Neuron (in vitro differentiated cells): Measurements from ENCODE around the gene TPSD1.
"Not testable (repeated sequence)": the region's sequence is repeated elsewhere in the genome, so short reads cannot be mapped to it uniquely, and the experiment has no call there.

ENCODE experiments used
- H2AFZ ChIP-seq: one replicate; pipeline ENCODE4 v1.6.1; 2013; ENCODE audit warnings: low read depth, mild to moderate bottlenecking, inconsistent platforms, low read length, moderate library complexity
- H3K27me3 ChIP-seq: one replicate; pipeline ENCODE4 v1.6.1; 2013; ENCODE audit warnings: low read length; ENCODE audit not compliant: insufficient read depth
- H3K36me3 ChIP-seq: one replicate; pipeline ENCODE4 v1.6.1; 2013; ENCODE audit warnings: low read length; ENCODE audit not compliant: insufficient read depth
- H3K4me1 ChIP-seq: one replicate; pipeline ENCODE4 v1.6.1; 2013; ENCODE audit warnings: low read length; ENCODE audit not compliant: insufficient read depth
- H3K4me3 ChIP-seq: 2 replicates; pipeline ENCODE4 v1.5.1; 2013; ENCODE audit warnings: mild to moderate bottlenecking, low read length, moderate library complexity
- H3K9me3 ChIP-seq: one replicate; pipeline ENCODE4 v1.6.1; 2013; ENCODE audit warnings: low read length

TPSD1 gene

DNA sequence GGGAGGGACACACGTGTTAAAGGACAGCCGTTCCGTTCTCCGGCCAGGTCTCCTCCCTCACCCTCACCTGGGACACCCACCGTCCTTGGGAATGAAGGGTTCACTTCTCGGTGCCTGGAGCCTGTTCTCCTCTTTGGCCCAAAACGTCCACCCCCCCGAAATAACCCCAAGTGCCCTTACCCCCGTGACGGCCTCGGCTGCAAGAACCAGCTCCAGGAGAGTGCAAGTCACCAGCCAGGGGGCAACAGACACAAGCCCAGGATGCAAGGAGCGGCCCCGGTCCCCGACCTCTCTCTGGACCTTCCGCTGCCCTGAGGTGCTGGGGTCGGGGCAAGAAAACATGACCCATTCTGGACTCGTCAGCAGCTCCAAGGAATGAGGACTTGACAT is 33.6 kb downstream of the TPSD1 start:
- Histone ChIP-seq H3K4me1 (peaks cover 13% of the 10 kb centered on the region), H3K27me3 (peaks cover 58% of the 10 kb centered on the region), H2AFZ (no peak overlapping the region), H3K9me3 (peaks cover 2% of the 10 kb centered on the region), H3K36me3 (no peaks in the 10 kb centered on the region), H3K4me3 (no peak overlapping the region)

GRCh38 chr16:1290063-1290501 is 34.2 kb downstream of the TPSD1 start:
- Histone ChIP-seq H3K27me3 (peaks cover 58% of the 10 kb centered on the region), H3K9me3 (peaks cover 2% of the 10 kb centered on the region), H3K4me1 (peaks cover 13% of the 10 kb centered on the region), H3K4me3 (no peak overlapping the region), H2AFZ (no peak overlapping the region), H3K36me3 (no peaks in the 10 kb centered on the region)

DNA sequence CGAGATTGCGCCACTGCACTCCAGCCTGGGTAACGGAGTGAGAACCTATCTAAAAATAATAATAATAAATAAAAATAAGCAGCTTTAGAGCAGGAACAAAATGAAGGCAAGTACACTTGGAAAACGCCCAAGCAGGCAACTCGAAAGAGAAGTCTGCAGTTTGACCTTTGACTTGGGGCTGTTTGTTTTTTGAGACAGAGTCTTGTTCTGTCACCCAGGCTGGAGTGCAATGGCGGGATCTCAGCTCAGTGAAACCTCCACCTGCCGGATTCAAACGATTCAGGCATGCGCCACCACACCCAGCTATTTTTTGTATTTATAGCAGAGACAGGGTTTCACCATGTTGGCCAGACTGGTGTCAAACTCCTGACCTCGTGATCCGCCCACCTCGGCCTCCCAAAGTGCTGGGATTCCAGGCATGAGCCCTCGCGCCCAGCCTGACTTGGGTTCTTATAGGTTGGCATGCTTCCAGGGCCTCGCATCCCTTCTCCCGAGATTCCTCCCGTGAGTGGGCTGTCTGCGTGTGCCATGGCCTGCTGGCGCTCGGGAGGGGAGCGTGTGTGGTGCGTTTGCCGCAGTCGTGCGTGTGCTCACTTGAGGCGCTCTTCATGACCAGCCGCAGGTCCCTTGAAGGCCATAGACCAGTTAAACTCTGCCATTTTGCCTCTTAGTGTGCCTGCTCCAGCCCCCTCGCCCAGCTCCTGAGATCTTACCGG is 35.1 kb downstream of the TPSD1 start:
- H3K27me3 ChIP-seq = peaks cover 49% of the 10 kb centered on the region

DNA sequence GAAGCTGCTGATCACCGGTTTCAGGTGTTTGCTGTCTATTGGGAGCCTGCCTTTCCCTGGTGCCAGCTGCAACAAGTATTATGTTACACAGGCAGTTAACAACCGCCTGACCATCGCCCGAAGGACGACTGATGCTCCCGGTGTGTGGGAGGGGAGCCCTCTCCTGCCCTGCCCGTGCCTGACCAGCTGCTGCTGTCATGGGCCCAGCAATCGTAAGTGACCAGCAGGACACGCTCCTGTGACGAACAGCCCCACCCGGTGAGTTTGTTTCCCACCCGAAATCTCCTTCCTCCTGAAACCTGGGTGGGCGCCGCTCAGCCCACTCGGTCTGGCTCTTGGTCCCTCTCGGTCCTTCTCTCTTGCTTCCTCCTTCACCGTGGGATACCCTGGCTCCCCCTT is 35.7 kb downstream of the TPSD1 start:
- no peak overlapping the region for H2AFZ ChIP-seq

More for the DNA sequence above, 35.1 kb downstream of the TPSD1 start:
- peaks cover 13% of the 10 kb centered on the region for H3K4me1 ChIP-seq
- H3K9me3 ChIP-seq = peaks cover 2% of the 10 kb centered on the region
- no peaks in the 10 kb centered on the region for H3K36me3 ChIP-seq
- H3K4me3 ChIP-seq = no peak overlapping the region
- no peak overlapping the region for H2AFZ ChIP-seq

GRCh38 chr16:1292208-1292607 is 36.3 kb downstream of the TPSD1 start:
- H3K9me3 ChIP-seq, H3K36me3 ChIP-seq, H2AFZ ChIP-seq, H3K4me3 ChIP-seq: not testable (repeated sequence)
- Histone ChIP-seq H3K4me1 (peaks cover 13% of the 10 kb centered on the region), H3K27me3 (peaks cover 44% of the 10 kb centered on the region)

More for the DNA sequence above, 35.7 kb downstream of the TPSD1 start:
- Histone ChIP-seq H3K27me3 (peaks cover 43% of the 10 kb centered on the region), H3K36me3 (no peaks in the 10 kb centered on the region), H3K4me1 (peaks cover 13% of the 10 kb centered on the region), H3K4me3 (no peak overlapping the region), H3K9me3 (peaks cover 2% of the 10 kb centered on the region)

GRCh38 chr16:1292808-1293207 is 36.9 kb downstream of the TPSD1 start:
- Histone ChIP-seq H3K27me3 (peaks cover 38% of the 10 kb centered on the region), H3K4me1 (peaks cover 13% of the 10 kb centered on the region)
- not testable (repeated sequence) for H3K36me3 ChIP-seq, H2AFZ ChIP-seq, H3K4me3 ChIP-seq, H3K9me3 ChIP-seq

DNA sequence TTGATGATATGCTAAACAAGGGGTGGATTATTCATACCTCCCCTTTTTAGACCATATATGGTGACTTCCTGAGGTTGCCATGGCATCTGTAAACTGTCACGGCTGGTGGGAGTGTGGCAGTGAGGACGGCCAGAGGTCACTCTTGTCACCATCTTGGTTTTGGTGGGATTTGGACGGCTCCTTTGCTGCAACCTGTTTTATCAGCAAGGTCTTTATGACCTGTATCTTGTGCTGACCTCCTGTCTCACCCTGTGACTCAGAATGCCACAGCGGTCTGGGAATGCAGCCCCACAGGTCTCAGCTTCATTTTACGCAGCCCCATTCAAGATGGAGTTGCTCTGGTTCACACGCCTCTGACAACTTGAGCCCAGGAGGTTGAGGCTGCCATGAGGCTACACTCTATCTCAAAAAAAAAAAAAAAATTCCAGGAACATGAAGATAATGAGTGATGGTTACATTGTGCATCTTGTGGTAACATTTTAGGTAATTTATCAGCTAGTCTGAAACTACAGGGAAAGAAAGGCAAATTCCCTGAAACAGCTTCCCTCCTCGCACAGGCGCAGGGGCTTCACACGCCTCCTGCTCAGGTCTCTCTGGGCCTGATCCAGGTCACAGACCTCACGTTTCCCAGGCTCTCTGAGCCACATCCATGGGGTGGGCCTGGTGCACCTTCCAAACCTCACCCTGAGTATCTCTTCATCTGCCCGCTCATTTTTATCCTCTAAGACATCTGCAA is 38.2 kb downstream of the TPSD1 start:
- Histone ChIP-seq H3K36me3 (no peaks in the 10 kb centered on the region), H3K4me1 (peaks cover 13% of the 10 kb centered on the region), H2AFZ (no peak overlapping the region), H3K27me3 (peaks cover 27% of the 10 kb centered on the region), H3K9me3 (no peaks in the 10 kb centered on the region), H3K4me3 (no peak overlapping the region)

GRCh38 chr16:1295465-1295864 is 39.6 kb downstream of the TPSD1 start:
- no peak overlapping the region for H3K4me3 ChIP-seq
- H3K9me3 ChIP-seq = no peaks in the 10 kb centered on the region
- peaks cover 17% of the 10 kb centered on the region for H3K27me3 ChIP-seq
- no peaks in the 10 kb centered on the region for H3K36me3 ChIP-seq
- H2AFZ ChIP-seq = no peak overlapping the region
- H3K4me1 ChIP-seq = peaks cover 3% of the 10 kb centered on the region

DNA sequence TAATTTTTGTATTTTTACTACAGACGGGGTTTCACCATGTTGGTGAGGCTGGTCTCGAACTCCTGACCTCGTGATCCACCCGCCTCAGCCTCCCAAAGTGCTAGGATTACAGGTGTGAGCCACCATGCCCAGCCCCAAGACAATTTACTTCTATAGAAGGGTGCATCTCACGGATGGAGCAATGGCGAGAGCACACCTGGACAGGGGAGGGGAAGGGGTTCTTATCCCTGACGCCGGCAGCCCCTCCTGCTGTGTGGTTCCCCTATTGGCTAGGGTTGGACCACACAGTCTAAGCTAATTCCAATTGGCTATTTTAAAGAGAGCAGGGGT is 40.8 kb downstream of the TPSD1 start:
- H3K9me3 ChIP-seq, H3K4me1 ChIP-seq, H3K36me3 ChIP-seq, H2AFZ ChIP-seq, H3K4me3 ChIP-seq: not testable (repeated sequence)
- peaks cover 17% of the 10 kb centered on the region for H3K27me3 ChIP-seq

GRCh38 chr16:1297018-1297696 is 41.3 kb downstream of the TPSD1 start:
- H3K27me3 ChIP-seq = peaks cover 16% of the 10 kb centered on the region
- H3K36me3 ChIP-seq = no peaks in the 10 kb centered on the region
- H2AFZ ChIP-seq = no peak overlapping the region
- H3K9me3 ChIP-seq = no peaks in the 10 kb centered on the region
- no peak overlapping the region for H3K4me3 ChIP-seq
- H3K4me1 ChIP-seq = peaks cover 8% of the 10 kb centered on the region

DNA sequence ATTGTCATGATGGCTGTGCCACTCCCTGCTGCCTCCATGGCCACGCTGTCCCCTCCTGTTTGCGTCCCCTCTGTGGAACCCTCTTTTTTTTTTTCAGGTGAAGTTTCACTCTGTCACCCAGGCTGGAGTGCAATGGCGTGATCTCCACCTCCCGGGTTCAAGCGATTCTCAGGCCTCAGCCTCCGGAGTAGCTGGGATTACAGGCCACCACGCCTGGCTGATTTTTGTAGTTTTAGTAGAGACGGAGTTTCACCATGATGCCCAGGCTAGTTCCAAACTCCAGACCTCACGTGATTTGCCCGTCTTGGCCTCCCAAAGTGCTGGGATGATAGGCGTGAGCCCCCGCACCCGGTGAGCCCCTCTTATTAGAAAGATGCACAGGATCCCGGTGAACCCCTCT is 42.5 kb downstream of the TPSD1 start:
- Histone ChIP-seq H3K27me3 (peaks cover 19% of the 10 kb centered on the region), H2AFZ (no peak overlapping the region), H3K4me3 (no peak overlapping the region), H3K36me3 (no peaks in the 10 kb centered on the region), H3K4me1 (peaks cover 8% of the 10 kb centered on the region), H3K9me3 (no peaks in the 10 kb centered on the region)

DNA sequence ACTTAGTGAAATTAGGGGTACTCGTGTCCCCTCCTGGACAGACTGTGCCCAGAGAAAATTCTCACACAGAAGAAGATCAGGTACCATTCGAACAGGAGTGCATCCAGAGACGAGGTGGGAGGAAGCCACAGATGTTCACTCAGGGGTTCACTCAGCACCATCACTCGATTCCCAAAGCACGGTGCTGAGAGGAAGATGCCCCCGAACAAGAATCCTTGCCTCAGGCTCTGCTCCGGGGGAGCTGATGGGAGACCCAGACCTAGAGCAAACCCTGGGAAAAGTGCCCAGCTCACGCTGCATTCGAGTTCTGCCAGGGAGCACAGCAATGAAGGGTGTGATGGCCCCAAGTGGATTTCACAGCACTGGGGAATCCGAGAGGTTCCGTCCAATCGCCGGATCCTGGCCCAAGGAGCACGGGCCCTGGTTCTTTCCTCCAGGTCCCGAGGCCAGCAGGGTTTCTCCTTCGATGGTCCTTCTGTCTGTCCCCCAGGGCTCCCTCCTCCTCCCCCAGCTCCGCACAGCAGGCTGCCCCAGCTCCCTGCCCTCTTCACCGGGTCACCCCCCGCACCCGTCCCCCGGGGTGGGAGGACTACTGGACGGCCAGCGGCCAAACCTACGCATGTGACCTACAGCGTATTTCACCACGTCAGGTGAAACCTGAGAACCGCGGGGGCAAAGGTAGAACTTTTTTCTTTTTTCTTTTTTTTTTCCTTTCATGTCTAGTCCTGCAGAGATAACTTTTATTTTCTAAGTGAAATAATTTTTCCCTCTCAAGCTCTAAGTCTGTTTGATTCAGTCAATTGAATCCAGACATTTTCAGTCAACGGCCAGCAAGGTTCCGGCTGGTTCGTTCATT is 43.4 kb downstream of the TPSD1 start:
- H3K4me3 ChIP-seq = no peak overlapping the region
- H3K27me3 ChIP-seq = peaks cover 19% of the 10 kb centered on the region
- no peak overlapping the region for H2AFZ ChIP-seq
- no peaks in the 10 kb centered on the region for H3K36me3 ChIP-seq
- peaks cover 4% of the 10 kb centered on the region for H3K4me1 ChIP-seq
- no peaks in the 10 kb centered on the region for H3K9me3 ChIP-seq

DNA sequence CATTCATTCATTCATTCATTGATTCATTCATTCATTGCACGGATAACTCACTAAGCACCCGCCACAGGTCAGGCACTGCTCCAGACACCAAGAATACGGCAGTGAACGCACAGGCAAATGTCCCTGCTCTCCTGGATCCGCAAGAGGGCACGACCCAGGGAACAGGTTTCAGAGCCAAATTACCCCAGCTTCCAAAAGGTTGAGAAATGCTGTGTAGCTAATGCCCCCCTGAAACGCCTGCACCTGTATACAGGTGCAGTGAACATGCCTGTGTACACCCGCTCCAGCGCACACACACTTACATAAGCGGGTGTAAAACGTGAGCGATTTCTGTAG is 44.0 kb downstream of the TPSD1 start:
- Histone ChIP-seq H3K4me3 (no peak overlapping the region), H3K36me3 (no peaks in the 10 kb centered on the region), H3K27me3 (peaks cover 19% of the 10 kb centered on the region), H2AFZ (no peak overlapping the region), H3K4me1 (peaks cover 4% of the 10 kb centered on the region), H3K9me3 (no peaks in the 10 kb centered on the region)
